GM21619 (cell line): ENCODE results near the gene TSPAN15.
A peak's percentile ranks its signal among the peaks of the same experiment; 100 is the strongest.

Experiments used
- ATAC-seq: cut with Tn5 transposase; IDR thresholded peaks from one replicate; pipeline ENCODE4 v1.9.1; 2021; ENCODE audit not compliant: unreplicated experiment

The TSPAN15 gene

GRCh38 chr10:69451209-69451783 lies at the start of gene TSPAN15:
TSPAN15 (plus strand) TSS chr10:69451465; CDS start chr10:69451595, 130 bp downstream.
- ATAC-seq, result peak; percentile 84

GRCh38 chr10:69402386-69402785 lies 48.9 kb upstream of the TSPAN15 start:
- ATAC-seq, result no peak

- ATAC-seq, result no peak
Observed at GRCh38 chr10:69403066-69403465, 48.2 kb upstream of the TSPAN15 start.

- ATAC-seq, result no peak
Observed at GRCh38 chr10:69403519-69403918, 47.7 kb upstream of the TSPAN15 start.

GRCh38 chr10:69404786-69405185 lies 46.5 kb upstream of the TSPAN15 start:
- no peak for ATAC-seq

- ATAC-seq, result no peak
Observed at GRCh38 chr10:69405221-69405620, 46.0 kb upstream of the TSPAN15 start.

- no peak for ATAC-seq
Observed at GRCh38 chr10:69406302-69406811, 44.9 kb upstream of the TSPAN15 start.

- ATAC-seq, result no peak
Observed at GRCh38 chr10:69406816-69407580, 44.3 kb upstream of the TSPAN15 start.

GRCh38 chr10:69407621-69408301 lies 43.5 kb upstream of the TSPAN15 start:
- ATAC-seq, result no peak

- ATAC-seq, result peak; percentile 82
Observed at GRCh38 chr10:69408318-69409175, 42.7 kb upstream of the TSPAN15 start.

GRCh38 chr10:69409176-69409495 lies 42.1 kb upstream of the TSPAN15 start:
- ATAC-seq, result no peak

- ATAC-seq, result peak; percentile 43
Observed at GRCh38 chr10:69409968-69410367, 41.3 kb upstream of the TSPAN15 start.

- no peak for ATAC-seq
Observed at GRCh38 chr10:69410487-69410886, 40.8 kb upstream of the TSPAN15 start.

GRCh38 chr10:69411476-69411875 lies 39.8 kb upstream of the TSPAN15 start:
- ATAC-seq, result no peak

GRCh38 chr10:69412232-69412790 lies 39.0 kb upstream of the TSPAN15 start:
- ATAC-seq, result no peak

- no peak for ATAC-seq
Observed at GRCh38 chr10:69413221-69413865, 37.9 kb upstream of the TSPAN15 start.

GRCh38 chr10:69414036-69415018 lies 36.9 kb upstream of the TSPAN15 start:
- no peak for ATAC-seq

GRCh38 chr10:69415049-69415448 lies 36.2 kb upstream of the TSPAN15 start:
- no peak for ATAC-seq

- ATAC-seq, result no peak
Observed at GRCh38 chr10:69415951-69416350, 35.3 kb upstream of the TSPAN15 start.
